ENCODE data around the gene MRPS23. TPM values are rescaled to one million over a fixed set of nuclear protein-coding genes. Genes with fewer than 3 reads are reported as not detected.

MRPS23 gene
- total and polyA plus RNA-seq, 2 of the 8 experiments (the other 6 are each of a cell fraction or from before 2014, with no cell fraction given) = 38.6 to 60.4 TPM

DNA sequence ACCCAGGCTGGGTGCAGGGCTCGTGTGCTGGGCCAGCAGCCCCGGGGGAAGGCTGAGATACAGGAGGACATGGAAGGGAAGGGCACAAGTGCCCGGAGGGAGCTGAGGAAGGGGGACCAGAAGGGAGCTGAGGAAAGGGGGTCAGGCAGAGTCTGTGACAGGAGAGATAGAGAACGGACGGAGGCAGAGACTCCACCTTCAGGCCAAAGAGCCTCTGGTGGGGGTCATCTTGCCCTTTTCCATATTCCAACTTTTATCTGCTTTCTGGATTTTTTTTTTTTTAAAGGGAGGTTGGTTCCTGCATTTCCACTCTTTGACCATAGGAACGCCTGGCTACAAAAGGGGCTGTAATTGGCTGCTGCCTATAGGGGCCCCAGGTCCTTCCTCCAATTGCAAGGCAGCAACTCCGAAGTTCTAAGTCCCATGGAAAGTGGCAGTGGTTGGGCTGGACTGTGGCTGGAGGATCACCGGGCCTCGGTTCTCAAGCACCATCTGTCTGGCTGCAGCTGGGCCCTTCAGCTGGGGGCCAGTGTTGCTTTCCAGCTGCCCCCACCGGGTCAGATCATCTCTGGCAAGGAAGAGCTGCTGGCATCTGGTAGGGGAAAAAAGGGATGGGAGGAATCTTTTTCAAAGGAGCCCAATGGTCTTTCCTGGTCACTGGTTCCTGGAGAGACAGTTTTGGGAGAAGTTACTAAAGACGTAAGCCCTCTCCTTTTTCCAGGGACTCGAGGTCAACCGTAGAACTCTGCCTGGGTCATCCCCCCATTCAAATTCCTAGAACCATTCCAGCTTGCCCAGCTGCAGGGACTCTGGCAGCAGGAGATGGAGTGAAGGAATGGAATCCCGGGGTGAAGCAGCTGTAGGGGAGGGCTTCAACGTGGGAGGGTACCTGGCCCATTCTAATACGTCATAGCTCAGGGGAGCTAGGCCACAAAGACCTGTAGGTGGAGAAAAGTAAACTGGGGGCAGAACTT is 13.1 kb upstream of the MRPS23 start:
- 72% methylated on average over 16 of the region's 16 CpGs; no CpG with 5 or more reads in 1 of the 2 experiments for WGBS, 2 experiments (ENCODE audit: extremely low coverage in 1 of 2, insufficient coverage in 1 of 2, insufficient read length in 1 of 2, insufficient replicate concordance in 2 of 2, low coverage in 1 of 2, low lambda C conversion rate in 2 of 2, missing lambda C conversion rate in 1 of 2)
- H3K4me1 ChIP-seq (replicated peaks in 1 of 4; ENCODE audit: control insufficient read depth in 3 of 4, insufficient read depth in 4 of 4, low read length in 3 of 4) = peaks cover 0 to 19% (median 17%) of the 10 kb centered on the region in 4 experiments; a peak in 6 of 7 replicates
- no peak overlapping the region for H3K14ac ChIP-seq (ENCODE audit: insufficient read length)
- H3K4me3 ChIP-seq (ENCODE audit: extremely low read depth in 1 of 4, insufficient read depth in 2 of 4, low read depth in 3 of 4, low read length in 4 of 4) = peak overlapping the region in 1 of 4 experiments; percentile 66; a peak in 1 of 8 replicates
- H3K56ac ChIP-seq (replicated peaks; ENCODE audit: insufficient read length, low read depth, low read length) = no peak overlapping the region
- 0 out of 2 replicates have a peak overlapping the region, but pooled peaks have one; percentile 72 for H2BK15ac ChIP-seq (ENCODE audit: low read length)
- no peak overlapping the region for H3K27ac ChIP-seq (ENCODE audit: low read depth, low read length)
- H3K23me2 ChIP-seq (ENCODE audit: low read depth, low read length) = peaks cover 12% of the 10 kb centered on the region; the same call in 1 of the 2 replicates
- H2BK120ac ChIP-seq (replicated peaks; ENCODE audit: low read depth, low read length) = no peak overlapping the region
- H4K20me1 ChIP-seq (replicated peaks in 1 of 2; ENCODE audit: control insufficient read depth in 1 of 2, insufficient read depth in 2 of 2, low read length in 2 of 2) = no peaks in the 10 kb centered on the region
- FAIRE-seq = no peak
- H4K8ac ChIP-seq (ENCODE audit: extremely low read depth, insufficient read depth, low read length) = no peak overlapping the region
- peak overlapping the region; percentile 86; the same call in 1 of the 2 replicates for H2BK20ac ChIP-seq (ENCODE audit: low read length)
- ChIA-PET CTCF (ENCODE audit: partially characterized antibody) (interaction anchor here (0.6 to 20.7 kb wide), 11 partner anchors 9 to 235 kb away, joined by 3 to 384 read pairs (median 14); partner anchors contain the start of genes CUEDC1 and MRPS23), POLR2A (ENCODE audit: partially characterized antibody) (interaction anchor here (1.0 to 32.5 kb wide), 9 partner anchors 9 to 220 kb away, joined by 3 to 672 read pairs (median 6); partner anchors contain the start of genes CUEDC1, DYNLL2, SRSF1 and VEZF1)
- peak overlapping the region; percentile 13 for H3K4ac ChIP-seq (replicated peaks; ENCODE audit: insufficient read length, low read depth, low read length)
- H2AK5ac ChIP-seq (ENCODE audit: low read depth, low read length) = no peak overlapping the region
- no peaks in the 10 kb centered on the region for H3K9me3 ChIP-seq (ENCODE audit: insufficient read depth in 2 of 2, low read depth in 1 of 2, low read length in 1 of 2)
- H2BK5ac ChIP-seq (ENCODE audit: low read depth, low read length) = no peak overlapping the region
- H2BK12ac ChIP-seq (ENCODE audit: low read depth, low read length) = 0 out of 2 replicates have a peak overlapping the region, but pooled peaks have one; percentile 50
- TF ChIP-seq TAF7 (optimal IDR thresholded peaks at IDR 0.05; ENCODE audit: borderline replicate concordance, low read depth, low read length) (peak; percentile 29), TAF1 (IDR thresholded peaks at IDR 0.05; ENCODE audit: low read depth, low read length) (no peak)
- H3K27me3 ChIP-seq (replicated peaks in 1 of 4; ENCODE audit: control insufficient read depth in 3 of 4, extremely low read depth in 1 of 4, insufficient read depth in 3 of 4, low read length in 3 of 4) = peaks cover 0 to 30% (median 26%) of the 10 kb centered on the region in 4 experiments; a peak in 5 of 7 replicates
- H3K79me2 ChIP-seq (ENCODE audit: control insufficient read depth in 1 of 2, insufficient read depth in 2 of 2, low read length in 2 of 2) = no peaks in the 10 kb centered on the region
- no peak overlapping the region for H3K23ac ChIP-seq (ENCODE audit: insufficient read length)
- no peak overlapping the region for H4K5ac ChIP-seq (ENCODE audit: insufficient read length, low read depth, low read length)
- peak overlapping the region; percentile 73 to 87; a peak in 3 of 4 replicates for H3K4me2 ChIP-seq (ENCODE audit: insufficient read depth in 1 of 2, low read depth in 2 of 2, low read length in 2 of 2)
- H3K9ac ChIP-seq (replicated peaks in 1 of 4; ENCODE audit: extremely low read depth in 1 of 4, low read depth in 3 of 4, low read length in 3 of 4) = no peak overlapping the region
- no peaks in the 10 kb centered on the region for H3K79me1 ChIP-seq (ENCODE audit: low read depth, low read length)
- H3K36me3 ChIP-seq (ENCODE audit: control insufficient read depth in 2 of 4, insufficient read depth in 4 of 4, low read length in 3 of 4) = no peaks in the 10 kb centered on the region
- H2AFZ ChIP-seq (ENCODE audit: low read length) = no peak overlapping the region
- no peak overlapping the region for H3K18ac ChIP-seq (ENCODE audit: extremely low read depth, low read length)
- no peak for DNase-seq (ENCODE audit: low read depth in 1 of 2, low spot score in 2 of 2)
- no peak overlapping the region for H4K91ac ChIP-seq (replicated peaks; ENCODE audit: insufficient read length, low read length)
